ENCODE data around the gene AFAP1.
A peak's percentile ranks its signal among the peaks of the same experiment; 100 is the strongest.

The AFAP1 gene, protein sequence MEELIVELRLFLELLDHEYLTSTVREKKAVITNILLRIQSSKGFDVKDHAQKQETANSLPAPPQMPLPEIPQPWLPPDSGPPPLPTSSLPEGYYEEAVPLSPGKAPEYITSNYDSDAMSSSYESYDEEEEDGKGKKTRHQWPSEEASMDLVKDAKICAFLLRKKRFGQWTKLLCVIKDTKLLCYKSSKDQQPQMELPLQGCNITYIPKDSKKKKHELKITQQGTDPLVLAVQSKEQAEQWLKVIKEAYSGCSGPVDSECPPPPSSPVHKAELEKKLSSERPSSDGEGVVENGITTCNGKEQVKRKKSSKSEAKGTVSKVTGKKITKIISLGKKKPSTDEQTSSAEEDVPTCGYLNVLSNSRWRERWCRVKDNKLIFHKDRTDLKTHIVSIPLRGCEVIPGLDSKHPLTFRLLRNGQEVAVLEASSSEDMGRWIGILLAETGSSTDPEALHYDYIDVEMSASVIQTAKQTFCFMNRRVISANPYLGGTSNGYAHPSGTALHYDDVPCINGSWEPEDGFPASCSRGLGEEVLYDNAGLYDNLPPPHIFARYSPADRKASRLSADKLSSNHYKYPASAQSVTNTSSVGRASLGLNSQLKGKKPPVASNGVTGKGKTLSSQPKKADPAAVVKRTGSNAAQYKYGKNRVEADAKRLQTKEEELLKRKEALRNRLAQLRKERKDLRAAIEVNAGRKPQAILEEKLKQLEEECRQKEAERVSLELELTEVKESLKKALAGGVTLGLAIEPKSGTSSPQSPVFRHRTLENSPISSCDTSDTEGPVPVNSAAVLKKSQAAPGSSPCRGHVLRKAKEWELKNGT

GRCh38 chr4:7939377-7940108 is at the start of gene AFAP1:
AFAP1 (minus strand) TSS chr4:7939861; CDS start chr4:7872078, 67,783 bp downstream.
- DNase-seq (ENCODE audit: low spot score) = peak; percentile 84

GRCh38 chr4:7988437-7988836 is 48.8 kb upstream of the AFAP1 start:
- no peak for DNase-seq (ENCODE audit: low spot score)

DNA sequence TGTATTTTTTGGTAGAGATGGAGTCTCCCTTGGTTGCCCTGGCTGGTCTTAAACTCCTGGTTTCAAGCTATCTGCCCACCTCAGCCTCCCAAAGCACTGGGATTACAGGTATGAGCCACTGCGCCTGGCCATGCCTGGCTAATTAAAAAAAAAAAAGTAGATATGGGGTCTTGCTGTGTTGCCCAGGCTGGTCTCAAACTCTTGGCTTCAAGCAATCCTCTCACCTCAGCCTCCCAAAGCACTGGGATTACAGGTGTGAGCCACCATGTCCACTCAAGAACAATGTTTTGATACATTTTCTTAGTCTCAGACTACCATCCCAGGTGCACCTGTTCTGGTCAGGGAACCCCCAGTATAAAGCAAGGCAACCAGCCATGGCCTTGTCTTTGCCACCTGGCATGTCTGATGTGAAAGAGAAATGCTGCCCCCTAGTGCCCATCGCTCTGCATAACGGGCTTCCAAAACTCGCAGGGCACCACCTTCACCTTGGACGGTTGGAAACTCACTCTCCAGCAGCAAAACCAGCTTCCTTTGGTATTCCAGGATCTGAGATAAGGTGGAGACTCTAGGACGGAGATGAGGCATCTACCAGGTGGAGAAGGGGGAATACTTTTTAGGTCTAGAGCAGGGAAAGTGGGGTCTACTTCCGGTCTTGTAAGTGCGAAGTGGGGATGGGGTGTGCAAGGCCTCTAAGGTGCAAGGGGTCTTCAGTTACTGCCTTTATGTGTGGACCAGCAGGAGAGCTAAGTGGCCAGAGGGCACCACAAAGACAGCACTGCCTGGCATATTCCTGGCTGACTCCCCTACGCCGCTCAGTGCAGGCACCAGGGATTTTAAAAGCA is 47.7 kb upstream of the AFAP1 start:
- peak; percentile 62 for DNase-seq (ENCODE audit: low spot score)

DNA sequence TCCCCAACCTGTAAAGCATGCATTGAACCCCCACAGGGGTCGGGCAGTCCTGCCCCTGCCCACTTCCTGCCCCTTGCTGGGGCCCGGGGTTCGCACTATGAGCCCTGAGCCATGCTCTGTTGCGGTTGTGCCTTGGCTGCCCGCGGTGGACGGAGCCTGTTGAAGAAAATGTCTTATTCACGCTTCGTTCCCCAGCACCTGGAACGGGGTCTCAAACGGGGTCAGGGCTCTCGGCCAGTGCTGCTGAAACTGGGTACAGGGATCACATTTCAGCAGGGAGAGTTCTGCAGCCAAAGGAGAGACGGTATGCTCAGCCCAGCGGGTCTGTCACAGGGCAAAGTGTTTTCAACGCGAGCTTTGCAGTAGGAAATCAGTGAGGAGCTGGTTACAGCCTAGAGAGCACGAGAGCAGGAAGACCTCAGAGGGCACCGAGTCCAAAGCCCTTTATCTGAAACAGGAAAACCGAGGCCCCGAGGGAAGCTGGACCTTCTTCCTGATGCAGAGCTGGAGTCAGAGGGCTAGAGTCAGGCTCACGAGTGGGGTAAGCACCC is 46.3 kb upstream of the AFAP1 start:
- DNase-seq (ENCODE audit: low spot score) = no peak

DNA sequence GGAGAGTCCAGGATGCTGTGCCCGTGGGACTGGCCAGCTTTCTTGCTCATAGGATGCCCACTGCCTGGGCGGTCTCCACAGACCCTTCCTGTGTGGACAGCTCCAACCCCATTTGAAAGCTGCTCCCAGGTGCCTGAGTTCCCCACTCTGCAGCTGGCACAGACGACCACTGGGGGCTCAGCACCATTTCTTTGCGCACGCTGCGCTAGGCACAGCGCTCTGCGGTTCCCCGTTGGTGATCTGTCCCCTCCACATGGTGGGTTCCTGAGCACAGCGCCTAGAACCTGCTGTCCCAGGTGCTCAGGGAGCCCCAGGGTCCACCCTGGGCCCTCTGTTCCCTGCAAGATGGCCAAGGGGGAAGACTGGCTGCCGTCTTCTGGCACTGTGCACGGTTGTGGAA is 45.4 kb upstream of the AFAP1 start:
- DNase-seq (ENCODE audit: low spot score) = no peak

GRCh38 chr4:7984286-7984925 is 44.7 kb upstream of the AFAP1 start:
- no peak for DNase-seq (ENCODE audit: low spot score)

DNA sequence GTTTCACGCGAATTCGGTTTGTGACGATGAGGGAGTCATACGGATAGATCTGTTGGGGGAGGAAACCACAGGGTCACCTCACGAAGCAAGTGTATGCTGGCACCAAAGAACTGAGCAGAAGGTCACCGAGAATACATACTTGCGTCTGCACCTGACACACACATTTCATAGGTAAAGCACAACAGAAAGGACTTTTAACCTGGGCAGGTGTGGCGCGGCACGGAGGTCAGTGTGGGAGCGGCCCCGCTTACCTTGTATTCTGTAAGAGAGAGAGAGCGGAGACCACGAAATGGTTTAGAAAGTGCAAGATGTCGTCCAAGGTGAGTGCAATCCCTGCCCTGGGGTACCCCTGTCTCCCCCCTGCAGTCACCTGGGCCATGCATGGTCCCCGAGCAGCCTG is 43.6 kb upstream of the AFAP1 start:
- no peak for DNase-seq (ENCODE audit: low spot score)

- no peak for DNase-seq (ENCODE audit: low spot score)
Measured at GRCh38 chr4:7981738-7982394, 42.2 kb upstream of the AFAP1 start.

GRCh38 chr4:7980036-7980435 is 40.4 kb upstream of the AFAP1 start:
- no peak for DNase-seq (ENCODE audit: low spot score)

GRCh38 chr4:7979652-7979968 is 39.9 kb upstream of the AFAP1 start:
- no peak for DNase-seq (ENCODE audit: low spot score)

- no peak for DNase-seq (ENCODE audit: low spot score)
Measured at GRCh38 chr4:7978907-7979651, 39.4 kb upstream of the AFAP1 start.

GRCh38 chr4:7978489-7978888 is 38.8 kb upstream of the AFAP1 start:
- no peak for DNase-seq (ENCODE audit: low spot score)

GRCh38 chr4:7976634-7977033 is 37.0 kb upstream of the AFAP1 start:
- DNase-seq (ENCODE audit: low spot score) = no peak

GRCh38 chr4:7976025-7976424 is 36.4 kb upstream of the AFAP1 start:
- DNase-seq (ENCODE audit: low spot score) = no peak

GRCh38 chr4:7974425-7974824 is 34.8 kb upstream of the AFAP1 start:
- no peak for DNase-seq (ENCODE audit: low spot score)

DNA sequence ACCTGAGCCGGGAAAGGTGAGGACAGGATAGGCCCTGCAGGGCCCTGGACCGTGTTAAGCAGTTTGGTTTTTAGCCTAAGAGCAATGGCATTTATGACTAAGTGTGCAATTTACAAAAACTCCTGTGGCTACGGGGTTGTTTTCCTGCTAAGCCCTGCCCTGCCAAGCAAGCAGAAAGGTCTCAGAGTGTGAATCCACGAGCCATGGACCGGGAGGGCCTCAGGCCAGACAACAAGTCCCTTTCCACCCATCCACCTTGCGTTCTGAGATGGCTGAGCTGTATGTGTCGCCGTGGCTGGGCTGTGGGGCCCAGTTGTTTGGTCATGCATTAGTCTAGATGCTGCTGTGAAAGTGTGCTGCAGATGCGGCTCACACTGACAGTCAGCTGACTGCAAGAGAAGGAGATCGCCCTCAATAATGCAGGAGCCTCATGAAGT is 33.9 kb upstream of the AFAP1 start:
- DNase-seq (ENCODE audit: low spot score) = no peak

DNA sequence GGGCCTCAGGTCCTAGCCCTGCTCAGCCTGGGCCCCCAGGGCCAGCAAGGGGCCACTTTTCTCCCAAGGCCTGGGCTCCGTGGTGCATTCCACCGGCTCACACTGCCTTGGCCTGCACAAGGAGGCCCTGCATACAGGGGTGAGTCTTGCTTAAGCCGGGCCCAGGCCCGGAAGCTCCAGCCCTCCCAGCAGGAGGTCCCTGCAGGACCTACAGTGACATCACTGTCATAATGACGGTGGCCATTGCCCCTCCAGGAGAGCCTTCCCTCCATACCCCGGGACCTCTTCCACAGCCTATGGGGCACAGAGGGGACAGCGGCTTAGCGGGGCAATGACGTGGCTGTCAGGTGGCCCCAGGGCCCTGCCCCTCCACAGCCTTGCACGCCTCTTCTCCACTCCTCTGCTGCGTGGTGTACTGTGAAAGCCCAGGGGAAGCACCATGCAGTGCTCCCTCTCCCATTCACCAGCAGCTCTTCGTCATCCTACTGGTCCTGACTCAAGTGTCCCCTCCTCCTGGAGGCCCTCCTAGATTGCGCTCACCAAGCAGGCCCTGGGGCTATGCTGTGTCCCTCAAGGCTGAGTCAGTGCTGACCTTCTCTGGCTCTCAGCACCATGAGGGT is 32.3 kb upstream of the AFAP1 start:
- no peak for DNase-seq (ENCODE audit: low spot score)

- no peak for DNase-seq (ENCODE audit: low spot score)
Measured at GRCh38 chr4:7971159-7971631, 31.5 kb upstream of the AFAP1 start.

DNA sequence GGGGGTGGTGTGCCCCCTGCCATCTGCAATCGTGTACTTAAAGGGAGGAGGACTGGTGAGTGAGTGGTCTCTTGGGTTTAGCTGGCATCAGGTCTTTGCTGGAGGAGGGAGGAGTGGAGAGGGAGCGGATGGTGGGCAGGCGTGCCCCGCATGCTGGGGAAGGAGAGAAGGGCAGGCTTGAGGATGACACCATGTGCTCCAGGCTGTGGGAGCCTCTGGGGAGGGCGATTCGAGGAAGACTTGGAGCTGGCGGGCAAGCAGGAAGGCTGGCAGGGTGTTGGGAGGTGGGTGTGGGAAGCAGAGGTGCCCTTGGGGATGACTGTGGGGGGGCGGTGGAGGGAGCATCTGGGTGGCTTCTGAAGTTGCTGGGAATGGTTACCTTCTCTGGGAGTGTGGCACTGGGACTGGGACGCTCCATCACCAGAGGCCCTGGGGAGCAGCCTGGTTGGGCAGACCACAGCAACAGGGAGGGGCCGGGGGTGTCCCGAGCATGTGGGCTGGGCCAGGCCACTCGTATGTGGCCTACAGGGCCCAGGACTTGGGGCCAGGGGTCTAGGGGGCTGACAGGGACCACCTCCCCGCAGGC is 30.8 kb upstream of the AFAP1 start:
- DNase-seq (ENCODE audit: low spot score) = no peak

Measured in COLO829 (cell line).